ENCODE measurements around the gene SYT6. TPM values are rescaled to one million over a fixed set of nuclear protein-coding genes. Genes with fewer than 3 reads are reported as not detected.

SYT6 gene
- total RNA-seq, 1 experiment from 2014 or later = not detected

- ATAC-seq (no peak), DNase-seq (ENCODE audit: low read depth, low spot score) (no peak)
- no peaks in the 10 kb centered on the region for H3K27me3 ChIP-seq (ENCODE audit: control insufficient read depth, insufficient read depth, low read length)
- in situ Hi-C loops (cut with HindIII; ENCODE audit: low pct_unique_long_range_greater_than_20kb, low sequenced_read_pairs) (no loop called here), intact Hi-C loops (cut with micrococcal nuclease; ENCODE audit: unreplicated experiment) (no loop called here)
- H3K27ac ChIP-seq (ENCODE audit: low read length) = no peak overlapping the region
- no peaks in the 10 kb centered on the region for H3K9me3 ChIP-seq (ENCODE audit: control insufficient read depth, insufficient read depth, low read depth, low read length)
- BruUV-seq (replicated peaks) = no TSS peak
- CTCF ChIA-PET = no interaction called here
- TF ChIP-seq SIN3A (IDR thresholded peaks at IDR 0.05; ENCODE audit: borderline replicate concordance, insufficient read depth, low read depth, low read length) = no peak
- no peak for TF ChIP-seq REST (IDR thresholded peaks at IDR 0.05; ENCODE audit: insufficient read depth in 1 of 2, low read depth in 2 of 2, low read length in 1 of 2)
- no peak for TF ChIP-seq TCF7L2 (IDR thresholded peaks at IDR 0.05; ENCODE audit: low read depth, low read length)
- no peak for TF ChIP-seq CTCF (IDR thresholded peaks at IDR 0.05)
- TF ChIP-seq POLR2AphosphoS5 (IDR thresholded peaks at IDR 0.05; ENCODE audit: low read depth, low read length) = no peak
- no peaks in the 10 kb centered on the region for H3K4me1 ChIP-seq (ENCODE audit: control insufficient read depth, insufficient read depth, low read length)
- no peaks in the 10 kb centered on the region for H3K36me3 ChIP-seq (ENCODE audit: control insufficient read depth, insufficient read depth, low read length)
- POLR2A ChIA-PET = no interaction called here
- no peak overlapping the region for H3K4me3 ChIP-seq (ENCODE audit: low read depth in 2 of 2, low read length in 2 of 2)
Measured at GRCh38 chr1:114075105-114075504, 78.6 kb downstream of the SYT6 start.

DNA sequence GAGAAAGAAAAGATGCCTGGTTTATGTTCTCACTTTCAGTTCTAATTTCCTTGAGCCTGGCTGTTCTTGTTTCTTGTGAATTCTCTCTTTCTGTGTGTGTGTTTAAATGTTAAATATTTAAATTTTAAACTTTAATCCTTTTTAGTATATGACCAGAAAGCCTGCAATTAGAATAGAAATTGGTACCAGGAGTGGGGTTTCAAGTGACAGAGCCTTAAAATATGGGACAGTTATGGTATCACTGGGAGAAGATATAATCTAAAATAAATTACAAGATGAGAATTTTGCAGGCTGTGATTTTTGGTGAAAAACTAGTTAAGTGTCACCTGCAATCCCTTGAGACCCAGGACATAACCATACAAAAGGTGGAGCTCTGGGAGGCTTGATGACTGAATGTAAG is 81.4 kb downstream of the SYT6 start:
- in situ Hi-C loops (cut with HindIII; ENCODE audit: low pct_unique_long_range_greater_than_20kb, low sequenced_read_pairs) = no loop called here
- POLR2A ChIA-PET = no interaction called here

More for the DNA sequence above, 81.4 kb downstream of the SYT6 start:
- TF ChIP-seq TCF7L2 (IDR thresholded peaks at IDR 0.05; ENCODE audit: low read depth, low read length) (no peak), CTCF (IDR thresholded peaks at IDR 0.05) (no peak), POLR2AphosphoS5 (IDR thresholded peaks at IDR 0.05; ENCODE audit: low read depth, low read length) (no peak), SIN3A (IDR thresholded peaks at IDR 0.05; ENCODE audit: borderline replicate concordance, insufficient read depth, low read depth, low read length) (no peak), REST (IDR thresholded peaks at IDR 0.05; ENCODE audit: insufficient read depth in 1 of 2, low read depth in 2 of 2, low read length in 1 of 2) (no peak)
- no peak for ATAC-seq
- Histone ChIP-seq H3K4me3 (ENCODE audit: low read depth in 2 of 2, low read length in 2 of 2) (no peak overlapping the region), H3K9me3 (ENCODE audit: control insufficient read depth, insufficient read depth, low read depth, low read length) (no peaks in the 10 kb centered on the region), H3K27me3 (ENCODE audit: control insufficient read depth, insufficient read depth, low read length) (no peaks in the 10 kb centered on the region), H3K27ac (ENCODE audit: low read length) (no peak overlapping the region), H3K36me3 (ENCODE audit: control insufficient read depth, insufficient read depth, low read length) (no peaks in the 10 kb centered on the region), H3K4me1 (ENCODE audit: control insufficient read depth, insufficient read depth, low read length) (no peaks in the 10 kb centered on the region)
- DNase-seq (ENCODE audit: low read depth, low spot score) = no peak
- intact Hi-C loops (cut with micrococcal nuclease; ENCODE audit: unreplicated experiment) = no loop called here
- no TSS peak for BruUV-seq (replicated peaks)
- CTCF ChIA-PET = no interaction called here

Measured in Panc1 (cell line).